HUES6 (cell line): ENCODE measurements around the gene ATF7IP.
"Not testable (repeated sequence)": the region's sequence is repeated elsewhere in the genome, so short reads cannot be mapped to it uniquely, and the experiment has no call there.

ENCODE experiments used
- H3K27ac ChIP-seq: 2 replicates; pipeline ENCODE4 v1.7.0; 2013; ENCODE audit warnings: low read depth, mild to moderate bottlenecking, low read length, inconsistent platforms
- H3K27me3 ChIP-seq: 2 replicates; pipeline ENCODE4 v1.6.1; 2013; ENCODE audit warnings: low read length; ENCODE audit not compliant: control insufficient read depth, insufficient read depth
- H3K36me3 ChIP-seq: 2 replicates; pipeline ENCODE4 v1.6.1; 2013; ENCODE audit warnings: low read length; ENCODE audit not compliant: control insufficient read depth, insufficient read depth
- H3K4me1 ChIP-seq: 2 replicates; pipeline ENCODE4 v1.6.1; 2013; ENCODE audit warnings: low read length; ENCODE audit not compliant: control insufficient read depth, insufficient read depth
- H3K4me3 ChIP-seq: 2 replicates; pipeline ENCODE4 v1.5.1; 2013; ENCODE audit warnings: low read depth, low read length
- H3K9ac ChIP-seq: one replicate; pipeline ENCODE4 v1.6.1; 2013; ENCODE audit warnings: mild to moderate bottlenecking, low read length
- H3K9me3 ChIP-seq: 2 replicates; pipeline ENCODE4 v1.6.1; 2013; ENCODE audit warnings: low read depth, low read length; ENCODE audit not compliant: control insufficient read depth, insufficient read depth

ATF7IP gene

DNA sequence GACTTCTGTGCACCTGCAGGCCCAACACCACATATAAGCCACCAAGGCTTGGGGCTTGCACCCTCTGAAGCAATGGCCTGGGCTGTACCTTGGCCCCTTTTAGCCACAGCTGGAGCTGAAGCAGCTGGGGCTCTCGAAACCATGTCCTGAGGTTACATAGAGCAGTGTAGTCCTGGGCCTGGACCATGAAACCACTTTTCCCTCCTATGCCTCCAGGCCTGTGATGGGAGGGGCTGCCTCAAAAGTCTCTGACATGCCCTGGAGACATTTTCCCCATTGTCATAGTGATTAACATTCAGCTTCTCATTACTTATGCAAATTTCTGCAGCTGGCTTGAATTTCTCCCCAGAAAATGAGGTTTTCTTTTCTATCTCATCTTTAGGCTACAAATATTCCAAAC, 13.4 kb upstream of the ATF7IP start:
- H3K9me3 ChIP-seq, result peaks cover 59% of the 10 kb centered on the region
- H3K4me3 ChIP-seq, H3K4me1 ChIP-seq, H3K9ac ChIP-seq, H3K36me3 ChIP-seq, H3K27me3 ChIP-seq, H3K27ac ChIP-seq: not testable (repeated sequence)

DNA sequence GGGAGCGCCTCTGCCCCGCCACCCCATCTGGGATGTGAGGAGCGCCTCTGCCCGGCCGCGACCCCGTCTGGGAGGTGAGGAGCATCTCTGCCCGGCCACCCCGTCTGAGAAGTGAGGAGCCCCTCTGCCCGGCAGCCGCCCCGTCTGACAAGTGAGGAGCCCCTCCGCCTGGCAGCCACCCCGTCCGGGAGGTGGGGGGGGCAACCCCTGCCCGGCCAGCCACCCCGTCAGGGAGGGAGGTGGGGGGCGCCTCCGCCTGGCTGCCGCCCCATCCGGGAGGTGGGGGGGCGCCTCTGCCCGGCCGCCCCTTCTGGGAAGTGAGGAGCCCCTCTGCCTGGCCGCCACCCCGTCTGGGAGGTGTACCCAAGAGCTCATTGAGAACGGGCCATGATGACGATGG, 10.8 kb upstream of the ATF7IP start:
- H3K27ac ChIP-seq, H3K27me3 ChIP-seq, H3K36me3 ChIP-seq, H3K9ac ChIP-seq, H3K4me3 ChIP-seq, H3K4me1 ChIP-seq: not testable (repeated sequence)
- peaks cover 47% of the 10 kb centered on the region for H3K9me3 ChIP-seq

GRCh38 chr12:14356147-14356546, 9.3 kb upstream of the ATF7IP start:
- Histone ChIP-seq H3K27me3 (no peaks in the 10 kb centered on the region), H3K36me3 (no peaks in the 10 kb centered on the region), H3K9me3 (peaks cover 33% of the 10 kb centered on the region), H3K27ac (no peak overlapping the region), H3K4me1 (no peaks in the 10 kb centered on the region), H3K4me3 (no peak overlapping the region), H3K9ac (no peak overlapping the region)

- H3K9me3 ChIP-seq, result peaks cover 22% of the 10 kb centered on the region
- H3K4me3 ChIP-seq, result no peak overlapping the region
- no peaks in the 10 kb centered on the region for H3K36me3 ChIP-seq
- H3K27ac ChIP-seq, result no peak overlapping the region
- H3K9ac ChIP-seq, result no peak overlapping the region
- no peaks in the 10 kb centered on the region for H3K4me1 ChIP-seq
- H3K27me3 ChIP-seq, result no peaks in the 10 kb centered on the region
Observed at GRCh38 chr12:14357486-14357885, 8.0 kb upstream of the ATF7IP start.

- H3K27ac ChIP-seq, result no peak overlapping the region
- H3K9me3 ChIP-seq, result no peaks in the 10 kb centered on the region
- H3K4me3 ChIP-seq, result no peak overlapping the region
- no peaks in the 10 kb centered on the region for H3K4me1 ChIP-seq
- H3K27me3 ChIP-seq, result no peaks in the 10 kb centered on the region
- no peak overlapping the region for H3K9ac ChIP-seq
- H3K36me3 ChIP-seq, result no peaks in the 10 kb centered on the region
Observed at GRCh38 chr12:14362352-14362751, 3.1 kb upstream of the ATF7IP start.

DNA sequence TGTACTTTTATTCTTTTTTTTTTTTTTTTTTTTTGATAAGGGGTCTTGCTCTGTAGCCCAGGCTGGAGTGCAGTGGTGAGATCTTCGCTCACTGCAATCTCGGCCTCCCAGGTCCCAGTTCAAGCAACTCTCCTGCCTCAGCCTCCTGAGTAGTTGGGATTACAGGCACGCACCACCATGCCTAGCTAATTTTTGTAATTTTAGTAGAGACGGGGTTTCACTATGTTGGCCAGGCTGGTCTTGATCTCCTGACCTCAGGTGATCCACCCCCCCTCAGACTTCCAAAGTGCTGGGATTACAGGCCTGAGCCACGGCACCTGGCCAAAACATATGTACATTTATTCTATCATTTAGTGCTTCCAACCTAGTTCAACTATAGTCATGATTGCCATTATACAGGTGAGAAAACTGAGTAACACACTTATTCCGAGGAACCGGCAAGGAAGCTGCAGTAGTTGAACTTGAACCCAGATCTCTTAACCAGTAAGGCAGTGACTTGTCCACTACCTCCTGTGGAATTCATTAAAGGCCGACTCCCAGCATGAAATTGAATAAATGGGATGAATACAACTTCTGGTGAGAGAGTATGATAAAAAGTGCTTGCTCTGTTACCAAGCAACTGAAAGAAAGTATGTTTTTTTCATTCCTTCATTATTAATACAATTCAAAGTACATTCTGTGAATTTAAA, 755 bp upstream of the ATF7IP start:
- Histone ChIP-seq H3K27ac (no peak overlapping the region), H3K9ac (no peak overlapping the region), H3K36me3 (no peaks in the 10 kb centered on the region)

DNA sequence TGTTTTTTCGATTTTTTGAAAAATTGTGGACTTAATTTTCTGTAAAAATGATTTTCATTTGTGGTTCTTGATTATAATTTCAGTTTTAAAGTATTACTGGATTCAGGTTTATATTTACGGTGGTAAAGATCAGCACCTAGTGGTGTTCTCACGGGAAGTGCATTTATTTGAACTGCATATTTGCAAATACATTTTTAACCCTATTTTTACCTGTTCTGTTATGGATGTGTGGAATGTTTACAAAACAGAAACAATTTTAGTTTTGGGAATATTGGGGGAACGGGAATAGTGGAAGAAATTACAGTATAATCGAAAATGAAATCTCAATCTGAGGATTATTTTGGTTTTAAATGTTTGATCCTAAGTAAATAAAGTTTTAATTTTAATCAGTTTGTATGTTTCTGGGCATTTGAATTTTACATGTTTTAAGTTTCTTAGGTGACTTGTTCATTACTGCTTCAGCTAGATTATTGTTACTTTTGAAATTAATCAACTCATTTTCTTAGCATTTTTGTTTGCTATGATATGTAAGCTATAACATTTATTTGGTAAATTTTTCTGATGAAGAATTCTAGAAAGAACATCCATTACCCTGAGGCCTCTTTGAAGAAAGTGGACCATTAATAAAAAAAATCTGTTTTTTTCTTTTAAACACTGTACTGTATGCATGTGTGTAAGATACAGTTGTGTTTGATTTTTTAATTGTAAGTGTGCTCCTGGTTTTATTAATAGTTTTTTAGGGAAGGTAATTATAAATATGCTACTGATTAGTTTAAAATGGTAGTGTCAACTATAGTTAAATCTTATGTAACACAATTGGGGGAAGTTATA, 942 bp downstream of the ATF7IP start:
- Histone ChIP-seq H3K9me3 (no peaks in the 10 kb centered on the region; the same call in 1 of the 2 replicates), H3K36me3 (no peaks in the 10 kb centered on the region), H3K4me1 (peaks cover 3% of the 10 kb centered on the region; the same call in 1 of the 2 replicates), H3K4me3 (peak overlapping the region; percentile 78), H3K27ac (peak overlapping the region; percentile 96), H3K9ac (peak overlapping the region; percentile 97), H3K27me3 (no peaks in the 10 kb centered on the region)

More for the DNA sequence above, 755 bp upstream of the ATF7IP start:
- no peaks in the 10 kb centered on the region for H3K4me1 ChIP-seq
- no peaks in the 10 kb centered on the region for H3K9me3 ChIP-seq
- H3K4me3 ChIP-seq, result peak overlapping the region; percentile 78
- H3K27me3 ChIP-seq, result no peaks in the 10 kb centered on the region

DNA sequence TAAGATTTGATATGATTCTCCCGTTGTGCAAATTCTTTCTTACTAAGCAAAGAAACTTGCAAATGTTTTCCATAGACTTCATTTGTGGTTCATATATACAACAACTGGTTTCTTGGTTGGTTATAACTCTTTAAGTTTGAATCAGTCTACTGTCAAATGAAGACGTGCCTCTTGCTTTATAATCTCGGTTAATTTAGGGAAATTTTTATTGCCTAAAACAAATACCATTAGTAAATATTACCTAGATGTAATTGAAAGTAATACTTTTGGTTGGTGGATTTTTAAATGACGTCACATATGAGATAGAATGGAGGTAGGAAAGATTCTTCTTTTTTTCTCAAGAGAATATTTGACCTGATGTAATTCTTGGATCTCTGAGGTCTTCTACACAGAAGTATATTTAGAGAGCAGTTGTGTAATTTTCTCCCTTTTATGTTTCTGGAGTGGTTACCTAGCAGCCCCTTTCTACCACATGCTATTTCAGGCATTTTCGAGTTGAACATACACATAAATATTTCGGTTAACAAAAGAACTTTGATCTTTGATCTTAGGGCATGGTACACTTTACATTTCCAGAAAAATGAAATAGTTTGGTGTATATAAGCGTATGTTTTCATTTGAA, 1.7 kb downstream of the ATF7IP start:
- H3K27ac ChIP-seq, result 0 out of 2 replicates have a peak overlapping the region, but pooled peaks have one; percentile 96
- H3K36me3 ChIP-seq, result no peaks in the 10 kb centered on the region
- no peaks in the 10 kb centered on the region for H3K27me3 ChIP-seq
- H3K9me3 ChIP-seq, result no peaks in the 10 kb centered on the region; the same call in 1 of the 2 replicates
- peaks cover 10% of the 10 kb centered on the region; the same call in 1 of the 2 replicates for H3K4me1 ChIP-seq
- H3K9ac ChIP-seq, result peak overlapping the region; percentile 29
- peak overlapping the region; percentile 78 for H3K4me3 ChIP-seq

DNA sequence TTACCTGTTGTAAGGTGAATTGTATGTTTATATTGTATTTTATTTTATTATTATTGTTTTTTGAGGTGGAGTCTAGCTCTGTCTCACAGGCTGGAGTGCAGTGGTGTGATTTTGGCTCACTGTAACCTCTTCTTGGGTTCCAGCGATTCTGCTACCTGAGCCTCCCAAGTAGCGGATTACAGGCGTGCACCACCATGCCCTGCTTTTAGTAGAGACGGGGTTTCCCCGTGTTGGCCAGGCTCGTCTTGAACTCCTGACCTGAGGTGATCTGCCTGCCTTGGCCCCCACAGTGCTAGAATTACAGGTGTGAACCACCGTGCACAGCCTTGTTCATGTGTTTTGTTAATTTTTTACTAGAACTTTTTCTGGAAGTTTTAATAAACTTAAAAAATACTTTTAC, 3.8 kb downstream of the ATF7IP start:
- H3K36me3 ChIP-seq, result no peaks in the 10 kb centered on the region
- H3K27me3 ChIP-seq, result no peaks in the 10 kb centered on the region
- H3K4me3 ChIP-seq, result no peak overlapping the region
- H3K27ac ChIP-seq, result no peak overlapping the region
- peaks cover 23% of the 10 kb centered on the region; the same call in 1 of the 2 replicates for H3K4me1 ChIP-seq
- H3K9ac ChIP-seq, result no peak overlapping the region
- H3K9me3 ChIP-seq, result peaks cover 4% of the 10 kb centered on the region; the same call in 1 of the 2 replicates

GRCh38 chr12:14373217-14373616, 7.7 kb downstream of the ATF7IP start:
- peaks cover 10% of the 10 kb centered on the region for H3K36me3 ChIP-seq
- H3K4me3 ChIP-seq, result no peak overlapping the region
- peaks cover 23% of the 10 kb centered on the region; the same call in 1 of the 2 replicates for H3K4me1 ChIP-seq
- H3K27me3 ChIP-seq, result no peaks in the 10 kb centered on the region
- no peak overlapping the region for H3K9ac ChIP-seq
- peaks cover 19% of the 10 kb centered on the region; the same call in 1 of the 2 replicates for H3K9me3 ChIP-seq
- no peak overlapping the region for H3K27ac ChIP-seq

GRCh38 chr12:14379508-14379907, 14.0 kb downstream of the ATF7IP start:
- H3K9me3 ChIP-seq, result peaks cover 36% of the 10 kb centered on the region
- peaks cover 24% of the 10 kb centered on the region for H3K36me3 ChIP-seq
- no peaks in the 10 kb centered on the region for H3K27me3 ChIP-seq
- H3K4me1 ChIP-seq, result peaks cover 32% of the 10 kb centered on the region
- no peak overlapping the region for H3K9ac ChIP-seq
- H3K4me3 ChIP-seq, result no peak overlapping the region
- H3K27ac ChIP-seq, result no peak overlapping the region
